Ectodermal cell (in vitro differentiated cells): Measurements from ENCODE around the gene CCDC181.

Source experiments
- H3K27ac ChIP-seq: 2 replicates; pipeline ENCODE4 v1.7.0; 2013; ENCODE audit warnings: mild to moderate bottlenecking, low read depth, low read length; ENCODE audit not compliant: insufficient read depth, poor library complexity, severe bottlenecking
- H3K27me3 ChIP-seq: 2 replicates; pipeline ENCODE4 v1.7.0; 2013; ENCODE audit warnings: mild to moderate bottlenecking, low read length; ENCODE audit not compliant: insufficient read depth, control insufficient read depth, poor library complexity, severe bottlenecking
- H3K36me3 ChIP-seq: one replicate; pipeline ENCODE4 v1.7.0; 2013; ENCODE audit warnings: low read length; ENCODE audit not compliant: control insufficient read depth, insufficient read depth
- H3K4me1 ChIP-seq: one replicate; pipeline ENCODE4 v1.7.0; 2013; ENCODE audit warnings: low read length; ENCODE audit not compliant: control insufficient read depth, insufficient read depth
- H3K4me3 ChIP-seq: 2 replicates; pipeline ENCODE4 v1.7.0; 2013; ENCODE audit warnings: low read depth, low read length, control low read depth; ENCODE audit not compliant: insufficient read depth
- H3K9me3 ChIP-seq: 2 replicates; pipeline ENCODE4 v1.7.0; 2013; ENCODE audit warnings: mild to moderate bottlenecking, low read length, moderate library complexity; ENCODE audit not compliant: control insufficient read depth
- WGBS, 2 experiments: methylation state at CpG; one replicate each; pipeline ENCODE4 v1.1.7; 2013; ENCODE audit warnings: missing lambda C conversion rate in 2 of 2; 5-methylcytosine and 5-hydroxymethylcytosine counted together

Gene CCDC181

GRCh38 chr1:169461390-169462000, 34.2 kb upstream of the CCDC181 start:
- Histone ChIP-seq H3K4me3 (no peak overlapping the region), H3K9me3 (peaks cover 6% of the 10 kb centered on the region), H3K36me3 (no peaks in the 10 kb centered on the region), H3K27ac (no peak overlapping the region), H3K27me3 (no peaks in the 10 kb centered on the region), H3K4me1 (no peaks in the 10 kb centered on the region)
- WGBS, 2 experiments: 94 to 100% methylated on average over 2 to 4 of the region's 4 CpGs

GRCh38 chr1:169460191-169460833, 33.0 kb upstream of the CCDC181 start:
- Histone ChIP-seq H3K27ac (no peak overlapping the region), H3K27me3 (no peaks in the 10 kb centered on the region), H3K4me3 (no peak overlapping the region), H3K4me1 (no peaks in the 10 kb centered on the region), H3K36me3 (no peaks in the 10 kb centered on the region), H3K9me3 (peaks cover 6% of the 10 kb centered on the region)
- 90% methylated on average over 35 of the region's 35 CpGs for WGBS, 2 experiments

GRCh38 chr1:169457443-169457842, 30.2 kb upstream of the CCDC181 start:
- Histone ChIP-seq H3K36me3 (no peaks in the 10 kb centered on the region), H3K27me3 (no peaks in the 10 kb centered on the region), H3K27ac (no peak overlapping the region), H3K9me3 (peaks cover 6% of the 10 kb centered on the region), H3K4me1 (no peaks in the 10 kb centered on the region), H3K4me3 (no peak overlapping the region)
- WGBS, 2 experiments: 83 to 100% methylated on average over 1 of the region's 1 CpG

GRCh38 chr1:169456029-169456428, 28.8 kb upstream of the CCDC181 start:
- Histone ChIP-seq H3K4me1 (no peaks in the 10 kb centered on the region), H3K9me3 (peaks cover 6% of the 10 kb centered on the region), H3K27ac (no peak overlapping the region), H3K4me3 (no peak overlapping the region), H3K36me3 (no peaks in the 10 kb centered on the region), H3K27me3 (no peaks in the 10 kb centered on the region)
- 91% methylated on average over 1 of the region's 2 CpGs; no CpG with 5 or more reads in 1 of the 2 experiments for WGBS, 2 experiments

GRCh38 chr1:169452921-169453320, 25.6 kb upstream of the CCDC181 start:
- Histone ChIP-seq H3K9me3 (peaks cover 6% of the 10 kb centered on the region), H3K4me3 (no peak overlapping the region), H3K4me1 (no peaks in the 10 kb centered on the region), H3K27me3 (no peaks in the 10 kb centered on the region), H3K36me3 (no peaks in the 10 kb centered on the region), H3K27ac (no peak overlapping the region)
- no CpG with 5 or more reads among the region's 2 CpGs for WGBS, 2 experiments

- WGBS, 2 experiments: 80 to 84% methylated on average over 1 of the region's 1 CpG
These were observed 24.0 kb upstream of the CCDC181 start for GRCh38 chr1:169451218-169451824.

GRCh38 chr1:169443923-169444322, 16.6 kb upstream of the CCDC181 start:
- WGBS, 2 experiments: 90 to 91% methylated on average over 3 of the region's 3 CpGs
- Histone ChIP-seq H3K4me1 (no peaks in the 10 kb centered on the region), H3K4me3 (no peak overlapping the region), H3K27ac (no peak overlapping the region), H3K27me3 (no peaks in the 10 kb centered on the region), H3K9me3 (no peaks in the 10 kb centered on the region), H3K36me3 (no peaks in the 10 kb centered on the region)

More at GRCh38 chr1:169451218-169451824, 24.0 kb upstream of the CCDC181 start:
- H3K36me3 ChIP-seq: no peaks in the 10 kb centered on the region
- H3K27ac ChIP-seq: no peak overlapping the region
- no peaks in the 10 kb centered on the region for H3K4me1 ChIP-seq
- no peaks in the 10 kb centered on the region for H3K9me3 ChIP-seq
- no peaks in the 10 kb centered on the region for H3K27me3 ChIP-seq
- H3K4me3 ChIP-seq: no peak overlapping the region

- Histone ChIP-seq H3K4me3 (peak overlapping the region; percentile 34), H3K4me1 (peaks cover 8% of the 10 kb centered on the region), H3K9me3 (no peaks in the 10 kb centered on the region), H3K27ac (no peak overlapping the region), H3K36me3 (peaks cover 3% of the 10 kb centered on the region), H3K27me3 (peaks cover 4% of the 10 kb centered on the region)
- 90 to 92% methylated on average over 4 to 5 of the region's 6 CpGs for WGBS, 2 experiments
These were observed 1.0 kb downstream of the CCDC181 start for GRCh38 chr1:169426174-169426705.

- Histone ChIP-seq H3K27me3 (no peaks in the 10 kb centered on the region), H3K9me3 (no peaks in the 10 kb centered on the region), H3K4me3 (no peak overlapping the region), H3K4me1 (peaks cover 4% of the 10 kb centered on the region), H3K27ac (no peak overlapping the region), H3K36me3 (peaks cover 3% of the 10 kb centered on the region)
- WGBS, 2 experiments: 93 to 94% methylated on average over 5 of the region's 5 CpGs
These were observed 6.0 kb downstream of the CCDC181 start for GRCh38 chr1:169421309-169421708.

- H3K4me1 ChIP-seq: no peaks in the 10 kb centered on the region
- no peak overlapping the region for H3K27ac ChIP-seq
- H3K27me3 ChIP-seq: no peaks in the 10 kb centered on the region
- H3K9me3 ChIP-seq: no peaks in the 10 kb centered on the region
- no peak overlapping the region for H3K4me3 ChIP-seq
- H3K36me3 ChIP-seq: no peaks in the 10 kb centered on the region
- WGBS, 2 experiments: 89 to 91% methylated on average over 2 of the region's 2 CpGs
These were observed 12.3 kb downstream of the CCDC181 start for GRCh38 chr1:169414952-169415351.
